ENCODE data around the gene BOLA1. TPM values are rescaled to one million over a fixed set of nuclear protein-coding genes. Genes with fewer than 3 reads are reported as not detected.
A peak's percentile ranks its signal among the peaks of the same experiment; 100 is the strongest.

The BOLA1 gene
- total RNA-seq, 4 donors from 2014 or later = 30.6 to 63.0 (median 46.0) TPM

DNA sequence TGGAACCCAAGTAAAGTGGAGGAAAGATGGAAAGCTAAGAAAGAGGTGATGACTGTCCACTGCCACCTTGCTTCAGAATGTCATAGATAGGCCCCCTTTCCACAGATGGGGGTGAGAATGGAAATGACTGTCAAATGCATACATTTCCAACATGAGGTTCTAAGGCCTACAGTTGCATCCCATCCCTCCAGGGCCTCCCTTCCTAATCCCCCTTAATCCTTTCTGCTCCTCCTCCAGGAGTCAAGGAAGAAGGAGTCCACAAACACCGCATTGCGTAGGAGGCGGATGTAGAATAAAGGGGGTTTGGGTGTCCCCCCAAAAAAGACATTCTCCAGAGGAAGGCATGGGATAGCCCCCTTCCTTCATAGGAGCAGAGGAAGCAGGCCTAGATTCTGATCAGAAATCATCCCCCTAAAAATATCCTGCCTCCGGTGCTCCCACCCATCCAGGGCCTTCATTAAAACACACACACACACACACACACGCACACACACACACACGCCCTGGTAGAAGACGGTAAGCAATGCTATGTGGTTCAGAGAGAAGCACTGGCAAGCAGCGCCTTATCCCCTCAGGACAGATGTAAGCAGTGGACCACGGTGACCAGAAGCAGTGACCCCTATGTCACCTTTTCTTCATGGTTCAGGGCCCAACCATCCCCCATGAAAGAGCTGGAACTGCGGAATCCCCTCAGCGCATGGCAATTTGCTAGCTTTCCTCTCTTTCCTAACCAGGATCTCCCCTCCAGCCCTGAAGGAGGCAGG is 16.2 kb downstream of the BOLA1 start:
- intact Hi-C loops (cut with DNase I; ENCODE audit: low total_unique reads) = no loop called here
- TF ChIP-seq, protein P1, sequence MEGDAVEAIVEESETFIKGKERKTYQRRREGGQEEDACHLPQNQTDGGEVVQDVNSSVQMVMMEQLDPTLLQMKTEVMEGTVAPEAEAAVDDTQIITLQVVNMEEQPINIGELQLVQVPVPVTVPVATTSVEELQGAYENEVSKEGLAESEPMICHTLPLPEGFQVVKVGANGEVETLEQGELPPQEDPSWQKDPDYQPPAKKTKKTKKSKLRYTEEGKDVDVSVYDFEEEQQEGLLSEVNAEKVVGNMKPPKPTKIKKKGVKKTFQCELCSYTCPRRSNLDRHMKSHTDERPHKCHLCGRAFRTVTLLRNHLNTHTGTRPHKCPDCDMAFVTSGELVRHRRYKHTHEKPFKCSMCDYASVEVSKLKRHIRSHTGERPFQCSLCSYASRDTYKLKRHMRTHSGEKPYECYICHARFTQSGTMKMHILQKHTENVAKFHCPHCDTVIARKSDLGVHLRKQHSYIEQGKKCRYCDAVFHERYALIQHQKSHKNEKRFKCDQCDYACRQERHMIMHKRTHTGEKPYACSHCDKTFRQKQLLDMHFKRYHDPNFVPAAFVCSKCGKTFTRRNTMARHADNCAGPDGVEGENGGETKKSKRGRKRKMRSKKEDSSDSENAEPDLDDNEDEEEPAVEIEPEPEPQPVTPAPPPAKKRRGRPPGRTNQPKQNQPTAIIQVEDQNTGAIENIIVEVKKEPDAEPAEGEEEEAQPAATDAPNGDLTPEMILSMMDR (IDR thresholded peaks at IDR 0.05) = no peak
- no peak for TF ChIP-seq POLR2A (IDR thresholded peaks at IDR 0.05)
- H3K4me3 ChIP-seq (ENCODE audit: low read depth, poor library complexity, severe bottlenecking) = no peak overlapping the region
- DNase-seq (ENCODE audit: low spot score in 2 of 2) = no peak
- WGBS, 2 donors = 75 to 88% methylated on average over 11 of the region's 11 CpGs

DNA sequence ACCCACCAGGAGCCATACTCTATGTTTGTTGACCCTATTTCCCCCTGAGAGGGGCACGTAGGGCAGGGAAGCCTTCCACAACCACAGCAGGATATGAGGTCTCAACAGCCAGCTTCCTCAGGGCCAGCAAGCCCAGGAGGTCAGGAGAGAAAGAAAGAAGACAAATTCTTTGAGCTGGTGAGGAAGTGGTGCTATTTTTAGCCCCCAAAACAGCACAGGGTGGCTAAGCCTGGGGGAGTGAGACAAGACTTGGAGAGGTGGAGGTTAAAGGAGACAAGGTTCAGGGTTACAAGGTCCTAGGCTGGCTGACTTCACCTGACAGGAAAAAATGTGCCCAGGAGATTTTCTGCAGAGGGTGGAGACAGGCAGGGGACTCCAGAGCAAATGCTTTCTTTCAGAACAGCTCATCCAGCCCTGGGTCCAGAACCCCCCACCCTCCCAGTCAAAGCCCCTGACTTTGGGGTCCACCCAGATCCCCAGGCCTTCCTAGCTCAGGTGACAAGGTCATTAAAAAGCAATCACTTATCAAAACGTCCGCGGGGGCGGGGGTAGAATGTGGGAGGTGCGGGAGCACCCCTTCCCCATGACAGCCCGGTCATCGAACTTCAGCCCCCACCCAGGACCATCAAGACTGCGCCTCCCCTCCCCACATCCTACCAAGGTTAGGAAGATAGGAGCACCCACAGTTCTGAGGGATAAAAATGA is 17.0 kb downstream of the BOLA1 start:
- intact Hi-C loops (cut with DNase I; ENCODE audit: low total_unique reads) = no loop called here
- peak in 1 of 2 donors; percentile 81 for DNase-seq (ENCODE audit: low spot score in 2 of 2)
- H3K4me3 ChIP-seq (ENCODE audit: low read depth, poor library complexity, severe bottlenecking) = no peak overlapping the region
- WGBS, 2 donors = 39 to 43% methylated on average over 7 to 9 of the region's 9 CpGs
- TF ChIP-seq, protein P1 (IDR thresholded peaks at IDR 0.05) = no peak
- no peak for TF ChIP-seq POLR2A (IDR thresholded peaks at IDR 0.05)

DNA sequence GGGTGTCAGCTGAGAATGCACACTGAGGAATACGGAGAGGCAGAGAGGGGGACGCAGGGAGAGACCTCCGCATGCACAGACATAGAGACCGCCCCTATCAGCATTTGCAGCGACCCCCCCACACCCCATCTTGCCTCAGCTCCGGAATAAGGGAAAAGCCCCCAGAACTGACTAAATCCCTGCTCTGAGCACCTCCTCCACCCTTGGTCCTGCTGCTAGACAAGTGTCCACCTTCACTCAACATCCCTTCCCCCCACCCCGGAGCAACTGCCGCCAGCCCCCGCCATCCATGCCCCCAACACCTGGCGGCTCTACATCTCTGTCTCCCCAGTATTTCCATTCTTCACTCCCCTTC is 17.5 kb downstream of the BOLA1 start:
- DNase-seq (ENCODE audit: low spot score in 2 of 2) = peak in 1 of 2 donors; percentile 59
- intact Hi-C loops (cut with DNase I; ENCODE audit: low total_unique reads) = no loop called here
- TF ChIP-seq POLR2A (IDR thresholded peaks at IDR 0.05) = no peak
- TF ChIP-seq, protein P1 (IDR thresholded peaks at IDR 0.05) = no peak
- H3K4me3 ChIP-seq (ENCODE audit: low read depth, poor library complexity, severe bottlenecking) = no peak overlapping the region
- WGBS, 2 donors = 11 to 26% methylated on average over 10 of the region's 10 CpGs

DNA sequence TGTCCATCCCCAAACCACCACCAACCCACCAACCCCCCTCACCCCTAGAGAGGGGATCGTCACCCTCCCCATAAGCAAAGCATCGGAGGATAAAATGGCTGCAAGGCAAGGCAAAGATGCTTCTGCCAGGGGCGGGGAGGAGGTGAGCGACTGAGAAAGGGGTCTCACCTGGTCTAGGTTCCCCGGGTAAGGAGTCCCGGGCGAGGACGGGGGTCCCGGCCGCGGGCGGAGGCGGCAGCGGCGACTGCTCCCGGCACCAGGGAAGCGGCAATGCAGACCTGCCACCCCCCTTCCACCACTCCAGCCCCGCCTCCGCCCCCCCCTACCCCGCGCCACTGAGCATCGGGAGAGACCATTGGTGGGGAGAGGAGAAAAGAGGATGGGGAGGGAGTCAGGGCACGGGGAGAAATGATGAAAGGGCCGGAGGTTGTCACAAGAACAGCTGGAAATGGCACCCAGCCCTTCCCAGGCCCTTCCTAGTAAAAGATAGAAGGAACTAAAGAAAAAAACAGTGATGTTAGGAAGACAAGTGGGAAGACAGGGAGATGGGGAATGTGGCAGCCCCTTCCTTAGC is 18.3 kb downstream of the BOLA1 start, which contains the start of gene SV2A:
Gene SV2A (minus strand): TSS at position 274 of the 574 bp plus-strand sequence. CDS start 4,004 bp downstream, outside the sequence.
- TF ChIP-seq, protein P1 (IDR thresholded peaks at IDR 0.05) = no peak
- no peak for TF ChIP-seq POLR2A (IDR thresholded peaks at IDR 0.05)
- intact Hi-C loops (cut with DNase I; ENCODE audit: low total_unique reads) = no loop called here
- no peak within 1 kb of the TSS for H3K4me3 ChIP-seq (ENCODE audit: low read depth, poor library complexity, severe bottlenecking)
- WGBS, 2 donors = 1 to 2% methylated on average over 24 of the region's 24 CpGs
- DNase-seq (ENCODE audit: low spot score in 2 of 2) = peak in 1 of 2 donors; percentile 81

DNA sequence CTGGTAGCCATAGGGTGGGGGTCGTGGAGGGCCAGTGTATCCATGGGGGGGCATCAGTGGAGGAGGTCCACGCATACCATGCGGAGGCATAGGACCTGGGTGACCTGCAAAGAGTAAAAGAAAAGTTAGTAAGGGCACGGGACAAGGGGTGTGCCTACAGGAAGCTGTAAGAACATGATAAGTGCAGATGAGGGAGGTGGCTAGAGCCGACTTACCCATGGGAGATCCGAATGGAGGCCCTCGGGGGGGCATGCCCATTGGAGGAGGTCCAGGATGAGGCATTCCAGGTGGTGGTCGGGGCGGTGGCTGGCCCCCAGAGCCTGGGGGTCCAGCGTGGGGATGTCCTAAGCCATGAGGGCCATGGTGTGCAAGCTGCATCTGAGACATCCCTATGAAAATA is 24.3 kb downstream of the BOLA1 start:
- 81 to 87% methylated on average over 10 of the region's 10 CpGs for WGBS, 2 donors
- intact Hi-C loops (cut with DNase I; ENCODE audit: low total_unique reads) = no loop called here
- no peak for DNase-seq (ENCODE audit: low spot score in 2 of 2)

More for the DNA sequence above, 24.3 kb downstream of the BOLA1 start:
- H3K4me3 ChIP-seq (ENCODE audit: low read depth, poor library complexity, severe bottlenecking) = no peak overlapping the region
- no peak for TF ChIP-seq POLR2A (IDR thresholded peaks at IDR 0.05)
- TF ChIP-seq, protein P1 (IDR thresholded peaks at IDR 0.05) = no peak

Data from lower leg skin (tissue), 4 donors.